NCI-H146 (cell line): ENCODE measurements around the gene TMEM72.

ENCODE experiments used
- DNase-seq: peaks from one replicate; lab custom pipeline; 2025; lab: John Stamatoyannopoulos, UW

The TMEM72 gene

GRCh38 chr10:44890696-44891563, 20.2 kb upstream of the TMEM72 start:
- DNase-seq, result no peak

GRCh38 chr10:44891721-44892120, 19.4 kb upstream of the TMEM72 start:
- no peak for DNase-seq

GRCh38 chr10:44893604-44894468, 17.3 kb upstream of the TMEM72 start:
- DNase-seq, result no peak

- no peak for DNase-seq
Measured at GRCh38 chr10:44894691-44895090, 16.4 kb upstream of the TMEM72 start.

GRCh38 chr10:44895280-44895679, 15.9 kb upstream of the TMEM72 start:
- no peak for DNase-seq

- no peak for DNase-seq
Measured at GRCh38 chr10:44897049-44897448, 14.1 kb upstream of the TMEM72 start.

GRCh38 chr10:44898665-44899064, 12.5 kb upstream of the TMEM72 start:
- no peak for DNase-seq

- no peak for DNase-seq
Measured at GRCh38 chr10:44899450-44900080, 11.6 kb upstream of the TMEM72 start.

- no peak for DNase-seq
Measured at GRCh38 chr10:44902941-44903545, 8.1 kb upstream of the TMEM72 start.

GRCh38 chr10:44906486-44906885, 4.7 kb upstream of the TMEM72 start:
- no peak for DNase-seq

- DNase-seq, result no peak
Measured at GRCh38 chr10:44907556-44907955, 3.6 kb upstream of the TMEM72 start.

GRCh38 chr10:44908066-44908749, 2.9 kb upstream of the TMEM72 start:
- no peak for DNase-seq

- DNase-seq, result no peak
Measured at GRCh38 chr10:44908936-44909630, 2.1 kb upstream of the TMEM72 start.

- no peak for DNase-seq
Measured at GRCh38 chr10:44909910-44910309, 1.2 kb upstream of the TMEM72 start.

GRCh38 chr10:44910602-44911001, 535 bp upstream of the TMEM72 start:
- no peak for DNase-seq

GRCh38 chr10:44911951-44912350, 814 bp downstream of the TMEM72 start:
- DNase-seq, result no peak

GRCh38 chr10:44913350-44914081, 2.4 kb downstream of the TMEM72 start:
- no peak for DNase-seq

GRCh38 chr10:44914891-44915290, 3.8 kb downstream of the TMEM72 start:
- DNase-seq, result no peak

GRCh38 chr10:44916429-44916828, 5.3 kb downstream of the TMEM72 start:
- no peak for DNase-seq

- no peak for DNase-seq
Measured at GRCh38 chr10:44917848-44918247, 6.7 kb downstream of the TMEM72 start.
